NCI-H2029 treated with DMSO at 0.1 percent for 48 hours (cell line): Measurements from ENCODE around the gene RUNX1.

Source experiments
- DNase-seq: peaks from one replicate; lab custom pipeline; 2025; lab: John Stamatoyannopoulos, UW

Gene RUNX1

DNA sequence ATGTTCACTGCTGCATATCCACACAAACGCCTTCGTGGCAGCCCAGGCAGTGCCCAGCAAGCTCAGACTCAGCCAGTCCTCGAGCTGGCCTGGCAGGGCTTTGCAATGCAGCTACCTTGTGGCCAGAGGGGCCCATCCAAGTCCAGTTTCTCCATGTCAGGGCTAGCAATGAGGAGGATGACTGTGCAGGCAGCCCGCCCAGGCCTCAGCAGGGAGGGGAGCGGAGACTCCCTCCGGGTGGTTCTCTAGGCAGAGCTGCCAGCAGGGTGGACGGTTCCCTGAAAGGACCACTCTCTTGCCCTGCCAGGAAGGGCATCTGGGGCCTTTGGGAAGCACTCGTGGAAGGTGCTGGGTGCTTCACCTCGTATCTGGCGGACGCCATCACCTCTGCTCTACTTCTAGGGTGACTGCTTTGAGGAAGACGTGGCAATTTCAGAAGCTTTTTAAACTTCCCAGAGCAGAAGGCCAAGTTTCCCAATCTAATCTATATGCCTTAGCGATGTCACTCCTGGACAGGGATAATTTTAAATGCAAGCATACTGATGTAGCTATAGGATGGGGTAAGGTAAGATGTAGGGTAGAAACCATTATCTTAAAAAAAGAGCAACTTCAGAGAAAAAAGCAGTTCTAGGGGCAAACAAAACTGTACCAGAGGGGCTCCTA, 56.2 kb downstream of the RUNX1 start:
- DNase-seq, result no peak

DNA sequence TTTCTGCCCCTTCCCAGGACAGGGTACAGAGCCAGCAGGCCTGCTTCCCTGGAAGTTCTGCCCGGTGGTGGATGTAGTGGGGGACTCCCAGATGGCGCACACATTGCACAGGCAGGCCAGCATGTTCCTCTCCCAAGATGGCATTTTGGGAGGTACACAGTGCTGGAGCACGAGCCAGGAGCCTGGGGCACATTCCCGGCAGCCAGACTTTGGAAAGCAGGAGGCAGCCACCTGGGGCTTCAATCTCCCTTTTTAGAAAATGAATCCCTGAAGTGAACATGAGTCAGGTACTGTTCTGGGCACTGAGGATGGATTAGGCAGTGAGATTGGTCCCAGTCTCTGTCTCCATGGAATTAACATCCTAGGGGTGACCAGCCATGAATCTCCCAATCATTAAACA, 56.9 kb downstream of the RUNX1 start:
- DNase-seq, result no peak

GRCh38 chr21:34991366-34991957, 57.6 kb downstream of the RUNX1 start:
- no peak for DNase-seq

GRCh38 chr21:34990842-34991241, 58.3 kb downstream of the RUNX1 start:
- no peak for DNase-seq

- no peak for DNase-seq
Observed at GRCh38 chr21:34989337-34990151, 59.6 kb downstream of the RUNX1 start.

DNA sequence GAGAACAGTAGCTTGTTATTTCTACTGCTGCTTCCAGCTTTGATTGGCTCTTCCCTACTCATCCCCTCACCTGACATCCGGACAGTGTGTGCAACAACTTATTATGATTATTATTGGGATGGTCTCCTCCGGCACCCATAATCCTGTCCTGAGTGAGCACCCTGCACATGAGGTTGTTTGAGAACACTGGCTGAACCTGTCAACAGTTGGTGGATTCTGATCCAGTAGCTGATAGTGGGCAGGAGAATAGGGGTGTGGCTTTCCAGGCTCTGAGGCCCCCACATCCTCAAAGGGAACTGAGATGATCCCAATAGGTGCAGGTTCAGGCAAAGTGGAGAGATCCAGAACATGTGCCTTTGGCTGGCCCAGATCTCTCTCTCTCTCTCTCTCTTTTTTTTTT, 60.5 kb downstream of the RUNX1 start:
- no peak for DNase-seq

DNA sequence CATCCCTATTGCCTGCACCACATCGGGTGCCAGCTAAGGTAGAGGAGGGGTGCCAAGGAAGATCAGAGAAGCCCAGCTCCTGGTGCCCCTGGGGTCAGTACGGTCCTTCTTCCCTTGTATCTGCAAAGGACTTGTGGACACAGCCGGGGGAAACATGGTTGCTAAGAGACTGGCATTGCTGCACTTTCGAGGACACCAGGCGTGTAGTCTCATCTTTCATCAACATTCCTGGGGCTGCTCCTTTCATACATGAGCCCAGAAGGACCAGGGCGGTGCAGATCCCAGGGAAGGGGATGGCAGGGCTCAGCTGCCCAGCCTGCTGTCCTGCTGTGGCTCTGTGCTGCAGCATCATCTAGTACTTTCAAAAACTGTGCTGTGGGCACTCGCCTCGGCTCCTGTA, 61.0 kb downstream of the RUNX1 start:
- DNase-seq, result no peak

DNA sequence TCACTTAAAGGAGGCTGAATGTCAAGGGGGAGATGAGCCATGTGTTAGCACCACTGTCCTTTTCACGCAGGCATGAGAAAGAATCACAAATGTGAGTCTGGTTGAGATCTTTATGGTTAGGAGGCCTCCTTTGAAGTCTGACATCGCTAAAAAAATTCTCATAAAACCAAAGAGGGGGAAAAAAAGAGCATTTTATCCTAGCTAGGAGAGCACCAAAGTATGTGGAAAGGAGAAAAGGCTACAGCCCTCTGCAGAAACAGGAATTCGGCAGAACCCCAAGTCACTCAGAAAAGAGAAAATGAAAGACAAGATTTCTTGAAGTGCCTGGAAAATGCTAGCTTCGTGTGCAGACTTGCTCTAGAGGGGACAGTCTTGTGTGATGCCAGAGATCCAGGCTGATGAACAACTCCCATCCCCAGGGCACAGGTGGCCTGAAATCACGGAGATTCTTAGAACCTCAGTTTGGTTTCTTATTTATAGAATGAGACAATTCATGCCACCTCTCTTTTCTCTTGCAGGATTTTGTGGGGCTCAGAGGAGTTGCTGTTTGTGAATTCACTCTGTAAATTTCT, 61.5 kb downstream of the RUNX1 start:
- no peak for DNase-seq

GRCh38 chr21:34986561-34987500, 62.3 kb downstream of the RUNX1 start:
- DNase-seq, result no peak

DNA sequence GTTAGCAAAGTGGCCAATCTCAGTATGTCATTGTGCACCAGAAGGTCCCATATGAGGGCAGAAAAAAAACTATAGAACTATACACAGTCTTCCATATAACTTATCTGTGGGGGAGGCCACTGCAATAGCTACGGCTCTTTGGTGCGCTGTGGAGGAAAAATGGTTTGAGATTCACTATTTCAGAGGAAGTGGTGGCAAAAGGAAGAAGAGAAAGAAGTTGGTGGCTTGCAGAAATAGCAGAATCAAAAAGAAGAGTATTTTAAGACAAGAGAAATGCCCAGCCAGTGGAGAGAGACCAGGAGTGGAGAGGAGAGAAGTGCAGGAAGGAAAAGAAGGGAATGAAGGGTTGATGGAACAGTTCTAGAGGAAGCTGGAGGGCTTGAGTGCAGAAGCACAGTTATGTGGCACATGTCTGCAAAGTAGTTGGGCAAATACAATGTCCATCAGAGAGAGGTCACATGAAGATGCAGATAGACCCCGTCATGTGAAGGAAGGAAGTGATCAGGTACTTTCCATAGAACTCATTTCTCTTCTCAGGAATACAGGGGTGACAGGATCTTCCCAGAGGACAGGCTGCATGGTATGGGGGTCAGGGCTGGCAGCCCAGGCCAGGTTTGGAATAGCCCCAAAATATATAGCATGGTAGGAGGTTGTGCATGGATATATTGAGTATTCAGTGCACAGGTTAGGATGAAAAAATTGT, 64.6 kb downstream of the RUNX1 start:
- no peak for DNase-seq

- DNase-seq, result no peak
Observed at GRCh38 chr21:34983680-34984086, 65.4 kb downstream of the RUNX1 start.

- no peak for DNase-seq
Observed at GRCh38 chr21:34981791-34982190, 67.3 kb downstream of the RUNX1 start.

- DNase-seq, result no peak
Observed at GRCh38 chr21:34980423-34981115, 68.5 kb downstream of the RUNX1 start.

- no peak for DNase-seq
Observed at GRCh38 chr21:34979383-34979782, 69.7 kb downstream of the RUNX1 start.

GRCh38 chr21:34977333-34977732, 71.8 kb downstream of the RUNX1 start:
- DNase-seq, result no peak

DNA sequence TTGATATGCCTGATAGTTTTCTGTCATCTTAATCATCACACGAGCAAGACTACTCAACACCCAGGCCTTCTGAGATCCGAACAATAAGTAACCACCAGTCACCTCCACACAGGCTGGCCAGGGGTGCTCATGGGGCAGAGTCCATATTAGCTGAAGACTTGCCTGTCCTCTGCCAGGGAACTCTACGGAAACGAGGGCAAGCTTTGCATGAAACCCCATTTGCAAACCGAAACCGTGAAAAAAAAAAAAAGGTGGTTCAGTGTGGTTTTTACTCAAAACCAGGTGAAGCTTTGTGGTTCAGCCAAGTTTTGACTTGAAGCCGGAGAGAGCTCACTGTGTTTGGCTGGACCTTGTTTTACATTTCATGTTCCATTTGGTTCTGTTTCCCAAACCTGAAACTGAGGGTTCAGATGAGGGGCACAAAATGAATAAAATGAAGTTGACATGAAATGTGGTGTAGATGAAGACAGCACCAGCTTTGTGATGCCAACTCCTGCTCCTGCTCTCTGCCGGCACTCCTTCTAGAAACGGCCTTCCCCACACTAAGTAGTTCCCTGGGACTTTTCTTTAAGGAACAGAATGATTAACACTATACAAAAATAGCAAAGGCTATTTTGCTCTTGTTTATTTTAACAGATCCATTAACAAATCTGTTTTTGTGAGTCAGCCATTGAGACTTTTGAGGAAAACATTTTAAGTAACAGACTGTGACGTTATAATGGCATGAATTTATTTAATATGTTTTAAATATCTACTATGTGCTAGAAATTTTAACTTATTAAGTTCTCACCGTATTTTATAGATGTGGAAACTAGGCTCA, 74.7 kb downstream of the RUNX1 start:
- no peak for DNase-seq

GRCh38 chr21:34973685-34974084, 75.4 kb downstream of the RUNX1 start:
- DNase-seq, result no peak

- no peak for DNase-seq
Observed at GRCh38 chr21:34971656-34972055, 77.4 kb downstream of the RUNX1 start.

DNA sequence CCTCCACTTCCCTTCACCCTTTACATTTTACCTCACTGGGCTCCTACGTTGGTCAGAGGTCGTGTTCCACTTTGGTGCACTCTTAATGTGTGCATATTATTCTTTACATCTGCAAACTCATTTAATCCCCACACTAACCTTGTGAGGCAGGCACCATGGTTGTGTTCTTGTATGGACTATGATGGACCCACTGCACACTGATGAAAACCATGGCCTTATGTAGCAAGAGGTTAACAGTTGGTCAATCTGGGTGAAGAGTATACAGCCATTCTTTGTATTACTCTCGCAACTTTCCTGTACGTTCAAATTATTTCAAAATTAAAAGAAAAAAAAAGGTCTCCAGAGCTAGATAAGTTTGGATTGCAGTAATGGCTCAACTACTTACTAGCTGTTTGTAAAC, 78.5 kb downstream of the RUNX1 start:
- DNase-seq, result no peak

GRCh38 chr21:34970167-34970500, 79.0 kb downstream of the RUNX1 start:
- DNase-seq, result no peak
